NCI-H2196 (cell line): ENCODE results near the gene MED8.
A peak's percentile ranks its signal among the peaks of the same experiment; 100 is the strongest.

Experiments used
- DNase-seq: peaks from one replicate; lab custom pipeline; 2025; ENCODE audit not compliant: unreplicated experiment; lab: John Stamatoyannopoulos, UW

The MED8 gene

DNA sequence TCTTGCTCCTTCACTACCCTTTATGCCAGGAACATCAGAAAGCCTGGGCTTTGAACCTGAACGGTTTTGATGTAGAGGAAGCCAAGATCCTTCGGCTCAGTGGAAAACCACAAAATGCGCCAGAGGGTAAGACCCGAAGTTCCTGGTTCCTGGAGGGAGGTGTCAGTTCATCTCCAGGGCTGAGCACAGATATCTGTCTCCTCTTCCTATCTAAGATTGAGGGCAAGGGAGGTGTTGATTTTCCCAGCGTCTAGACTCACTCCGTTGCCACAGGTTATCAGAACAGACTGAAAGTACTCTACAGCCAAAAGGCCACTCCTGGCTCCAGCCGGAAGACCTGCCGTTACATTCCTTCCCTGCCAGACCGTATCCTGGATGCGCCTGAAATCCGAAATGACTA lies 29.9 kb downstream of the MED8 start:
- DNase-seq, result no peak

- DNase-seq, result peak; percentile 99
Measured at GRCh38 chr1:43358746-43359693, 30.6 kb downstream of the MED8 start, which contains the start of gene CDC20. Gene CDC20, plus strand, starts transcription at chr1:43358981. Its CDS starts 235 bp downstream, at chr1:43359216.

DNA sequence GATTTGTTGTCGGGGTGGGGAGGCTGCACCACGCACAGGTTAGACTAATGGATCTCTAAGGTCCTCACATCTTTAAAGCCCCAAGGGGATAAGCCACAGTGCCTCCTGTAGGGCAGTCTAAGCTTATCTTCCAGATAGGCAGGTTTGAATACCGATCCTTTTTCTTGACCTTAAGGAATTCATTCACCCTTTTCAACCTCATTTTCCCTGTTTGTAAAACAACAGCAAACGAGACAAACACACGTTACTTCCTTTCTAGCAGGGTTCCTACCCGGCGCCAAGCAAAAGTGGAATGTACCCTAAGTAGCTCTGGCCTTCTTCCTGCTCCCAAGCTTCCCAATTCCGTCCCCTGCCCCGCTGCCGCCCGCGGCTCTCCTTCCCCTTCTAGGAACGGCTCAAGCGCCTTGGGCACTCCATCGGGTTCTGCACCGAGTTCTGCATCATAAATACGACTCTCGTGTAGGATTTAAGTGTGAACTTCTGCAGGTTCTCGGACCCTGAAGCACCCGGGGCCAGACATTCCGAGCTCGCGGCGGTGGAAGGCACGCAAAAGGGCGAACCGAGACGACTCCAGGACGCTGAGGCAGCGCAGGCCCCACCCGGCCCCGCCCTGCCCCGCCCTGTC lies 31.4 kb downstream of the MED8 start:
- DNase-seq, result peak; percentile 24

DNA sequence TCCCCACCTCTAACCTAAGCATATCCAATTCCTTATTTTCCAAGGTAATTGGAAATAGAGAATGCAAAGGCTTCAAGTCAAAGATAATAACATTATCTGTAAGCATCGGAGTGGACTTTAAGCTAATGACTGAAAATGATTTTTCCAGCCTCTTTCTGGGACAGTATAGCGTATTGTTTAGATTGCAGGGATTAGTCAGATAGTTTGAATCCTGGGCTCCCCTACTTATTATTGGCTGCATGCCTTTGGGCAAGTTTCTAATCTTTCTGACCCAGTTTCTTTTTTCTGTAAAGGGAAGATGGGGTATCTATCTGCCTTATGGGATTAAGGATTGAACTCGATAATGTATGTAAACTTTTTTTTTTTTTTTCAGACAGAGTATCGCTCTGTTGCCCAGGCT lies 32.3 kb downstream of the MED8 start:
- DNase-seq, result no peak

- DNase-seq, result no peak
Measured at GRCh38 chr1:43354936-43355335, 34.7 kb downstream of the MED8 start.

DNA sequence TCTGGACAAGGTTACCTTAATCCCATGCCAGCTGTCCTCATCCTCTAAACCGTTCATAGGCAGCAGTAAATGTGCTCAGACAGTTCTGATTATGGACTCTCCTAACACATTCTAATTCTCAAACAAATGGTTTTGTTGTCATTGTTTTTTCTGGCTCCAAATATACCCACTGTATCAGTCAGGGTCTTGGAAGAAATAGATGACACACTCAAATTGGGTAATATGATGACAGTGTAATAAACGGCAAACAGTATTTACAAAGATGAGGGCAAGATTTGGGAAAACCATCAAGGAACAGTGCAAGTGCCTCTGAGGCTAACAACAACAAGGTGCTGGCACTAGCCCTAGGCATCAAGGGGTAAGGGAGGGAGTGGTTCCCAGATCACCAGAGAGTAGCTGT lies 35.1 kb downstream of the MED8 start:
- no peak for DNase-seq

DNA sequence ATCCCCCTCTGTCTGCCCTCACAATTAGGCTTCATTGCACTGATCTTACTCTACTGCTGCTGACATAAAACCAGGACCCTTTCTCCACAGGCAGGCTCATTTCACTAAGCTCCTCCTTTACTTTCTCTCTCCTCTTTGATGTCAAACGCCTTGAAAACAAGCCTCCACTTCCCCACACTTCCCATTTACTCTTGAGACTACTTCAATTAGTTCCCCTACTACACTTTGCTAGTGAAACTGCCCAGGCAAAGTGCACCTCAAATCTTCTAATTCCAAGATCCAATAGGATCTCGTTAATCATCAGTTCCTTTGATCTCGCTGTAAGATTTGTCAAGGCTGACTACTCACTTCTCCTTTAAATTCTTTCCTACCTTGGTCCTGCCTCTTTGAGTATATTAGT lies 36.7 kb downstream of the MED8 start:
- DNase-seq, result no peak

GRCh38 chr1:43352351-43352705 lies 37.3 kb downstream of the MED8 start:
- DNase-seq, result no peak

- DNase-seq, result no peak
Measured at GRCh38 chr1:43351421-43352350, 37.9 kb downstream of the MED8 start.

- DNase-seq, result no peak
Measured at GRCh38 chr1:43350976-43351375, 38.6 kb downstream of the MED8 start.

GRCh38 chr1:43349594-43350306 lies 39.9 kb downstream of the MED8 start:
- DNase-seq, result no peak

DNA sequence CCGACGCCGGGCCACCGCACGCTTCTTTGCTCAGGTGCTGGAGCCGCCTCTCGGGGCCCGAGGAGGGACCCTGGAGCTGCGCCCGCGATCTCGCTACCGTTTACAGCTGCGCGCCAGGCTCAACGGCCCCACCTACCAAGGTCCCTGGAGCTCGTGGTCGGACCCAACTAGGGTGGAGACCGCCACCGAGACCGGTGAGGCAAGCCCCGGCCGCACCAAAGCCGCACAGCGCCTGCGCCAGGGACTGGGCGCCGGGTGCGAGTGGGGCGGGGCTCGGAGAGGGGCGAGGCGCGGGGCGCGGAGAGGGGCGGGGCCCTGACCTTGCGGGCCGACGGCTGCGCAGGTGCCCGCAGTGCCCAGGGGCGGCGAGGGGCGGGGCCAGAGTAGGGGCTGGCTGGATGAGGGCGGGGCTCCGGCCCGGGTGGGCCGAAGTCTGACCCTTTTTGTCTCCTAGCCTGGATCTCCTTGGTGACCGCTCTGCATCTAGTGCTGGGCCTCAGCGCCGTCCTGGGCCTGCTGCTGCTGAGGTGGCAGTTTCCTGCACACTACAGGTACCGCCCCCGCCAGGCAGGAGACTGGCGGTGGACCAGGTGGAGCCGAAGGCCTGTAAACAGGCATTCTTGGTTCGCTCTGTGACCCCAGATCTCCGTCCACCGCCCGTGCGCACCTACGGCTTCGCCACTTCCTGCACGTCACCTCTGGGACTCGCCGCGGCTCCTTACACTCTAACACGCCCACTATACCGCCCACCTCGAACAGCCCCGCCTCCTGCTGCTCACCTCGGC lies 40.6 kb downstream of the MED8 start:
- DNase-seq, result peak; percentile 96

GRCh38 chr1:43348343-43348808 lies 41.2 kb downstream of the MED8 start:
- peak; percentile 70 for DNase-seq

GRCh38 chr1:43346636-43347035 lies 43.0 kb downstream of the MED8 start:
- no peak for DNase-seq

GRCh38 chr1:43345120-43345519 lies 44.5 kb downstream of the MED8 start:
- DNase-seq, result no peak

- no peak for DNase-seq
Measured at GRCh38 chr1:43344267-43344850, 45.2 kb downstream of the MED8 start.

- no peak for DNase-seq
Measured at GRCh38 chr1:43340559-43340958, 49.0 kb downstream of the MED8 start.

- DNase-seq, result no peak
Measured at GRCh38 chr1:43339584-43340232, 49.9 kb downstream of the MED8 start.

DNA sequence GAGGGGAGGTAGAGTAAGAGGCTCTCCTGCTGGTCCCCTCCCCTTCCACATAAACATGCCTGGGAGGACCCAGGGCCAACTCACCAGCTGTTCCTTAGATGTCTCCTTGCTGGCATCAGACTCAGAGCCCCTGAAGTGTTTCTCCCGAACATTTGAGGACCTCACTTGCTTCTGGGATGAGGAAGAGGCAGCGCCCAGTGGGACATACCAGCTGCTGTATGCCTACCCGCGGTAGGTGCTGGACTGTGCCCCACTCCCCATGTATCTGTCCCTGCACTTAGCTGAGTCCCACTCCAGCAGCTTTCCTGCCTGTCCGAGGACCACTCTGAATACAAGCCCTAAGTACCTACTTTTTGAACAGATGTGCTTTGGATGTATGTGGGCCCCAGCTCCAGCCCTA lies 51.6 kb downstream of the MED8 start:
- DNase-seq, result no peak
